Retina (tissue), 1 donor: ENCODE measurements around the gene KIF23.

Source experiments
- DNase-seq: peaks from one replicate; pipeline ENCODE4 v3.0.0-alpha.2; 2016

KIF23 gene

DNA sequence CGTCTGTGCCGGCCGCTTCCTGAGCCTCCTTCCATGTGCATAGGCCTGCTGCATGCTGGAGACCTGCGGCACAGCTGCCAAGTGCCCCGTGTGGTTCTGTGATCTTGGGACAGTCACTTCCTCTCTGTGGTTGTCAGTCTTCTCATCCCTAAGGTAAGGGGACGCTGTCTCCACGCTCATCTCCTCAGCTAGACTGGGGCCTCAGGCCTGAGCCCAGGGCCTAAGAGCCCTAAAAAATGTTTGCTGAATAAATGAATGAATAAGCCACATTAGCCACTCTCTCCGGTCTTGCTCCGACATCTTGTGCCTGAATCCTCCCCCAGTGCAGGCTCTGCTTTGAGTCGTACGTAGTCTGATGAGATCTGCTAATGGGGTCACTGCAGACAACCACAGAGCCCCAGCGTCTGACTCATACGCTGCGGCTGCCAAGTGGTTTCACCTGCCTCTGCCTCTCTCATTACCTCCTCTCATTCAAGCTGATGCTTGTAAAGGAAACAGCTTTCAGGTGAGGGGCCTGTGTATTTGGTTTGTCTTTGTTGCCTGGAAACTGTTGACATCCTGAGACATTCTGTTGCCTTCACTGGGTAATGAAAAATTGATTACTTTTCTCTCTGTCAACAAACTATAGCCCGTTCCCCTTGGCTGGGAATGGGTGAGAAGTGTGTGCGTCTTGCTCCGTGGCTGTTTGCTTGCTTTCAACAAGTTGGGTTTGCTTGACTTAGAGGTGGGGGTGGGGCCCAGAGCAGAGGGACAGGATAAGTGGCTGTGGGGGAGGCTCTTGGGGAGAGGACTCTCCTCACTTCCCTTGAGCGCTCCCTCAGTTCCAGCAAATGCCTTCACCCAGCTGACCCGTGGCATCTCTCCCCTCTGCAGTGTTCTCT lies 54.3 kb downstream of the KIF23 start:
- DNase-seq: peak; percentile 58

DNA sequence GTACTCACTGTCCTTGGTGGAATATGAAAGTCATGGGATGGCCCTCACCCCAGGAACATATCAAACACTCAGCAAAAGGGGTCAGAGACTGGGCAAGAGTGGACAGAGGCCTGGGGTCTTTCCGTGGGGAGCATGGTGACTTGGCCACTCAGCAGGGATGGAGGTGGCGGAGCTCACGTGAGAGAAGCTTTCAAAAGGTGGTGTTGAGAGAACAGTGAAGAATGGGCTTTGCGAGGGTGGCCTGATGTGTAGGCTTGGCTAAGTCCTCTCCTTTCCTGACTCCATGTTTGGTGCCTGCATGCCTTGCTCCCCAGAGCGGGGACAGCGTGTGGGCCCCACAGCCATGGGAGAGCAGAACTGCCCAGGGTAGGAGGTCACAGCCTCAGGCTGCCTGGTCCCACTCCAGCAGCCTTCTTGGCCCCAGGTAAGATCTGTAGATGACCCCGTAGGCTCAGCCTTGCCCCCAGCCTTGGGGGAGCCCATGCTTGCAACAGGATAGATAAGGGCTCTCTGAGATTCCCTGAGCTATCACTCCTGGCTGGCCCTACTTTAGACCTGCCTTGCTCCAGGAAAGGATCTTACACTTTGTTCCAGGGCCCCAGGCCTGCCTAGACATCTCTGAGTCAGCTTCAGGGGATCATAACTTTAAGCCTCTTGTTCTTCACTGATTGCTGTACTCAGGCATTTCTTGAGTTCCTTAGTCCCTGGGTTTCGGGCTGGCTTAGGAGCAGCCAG lies 55.5 kb downstream of the KIF23 start:
- DNase-seq: no peak

DNA sequence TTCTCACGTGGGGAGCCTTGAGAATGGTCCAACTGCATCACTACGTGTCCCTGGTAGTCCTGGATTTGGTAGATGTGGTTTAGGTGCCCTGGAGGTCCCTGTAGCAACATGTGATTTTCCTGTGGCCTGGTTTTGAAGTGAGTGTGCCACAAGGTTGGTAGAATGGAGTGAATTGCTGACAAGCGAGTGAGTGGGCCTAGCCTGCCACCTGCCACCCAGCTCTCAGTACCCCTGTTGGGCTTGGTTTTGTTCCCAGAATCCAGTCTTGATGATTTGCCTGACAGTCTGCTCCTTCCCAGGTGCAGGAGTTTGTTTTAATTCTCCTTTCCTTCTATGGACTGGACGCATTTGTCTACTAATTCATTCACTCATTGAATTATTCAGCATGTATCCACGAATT lies 57.9 kb downstream of the KIF23 start:
- no peak for DNase-seq

DNA sequence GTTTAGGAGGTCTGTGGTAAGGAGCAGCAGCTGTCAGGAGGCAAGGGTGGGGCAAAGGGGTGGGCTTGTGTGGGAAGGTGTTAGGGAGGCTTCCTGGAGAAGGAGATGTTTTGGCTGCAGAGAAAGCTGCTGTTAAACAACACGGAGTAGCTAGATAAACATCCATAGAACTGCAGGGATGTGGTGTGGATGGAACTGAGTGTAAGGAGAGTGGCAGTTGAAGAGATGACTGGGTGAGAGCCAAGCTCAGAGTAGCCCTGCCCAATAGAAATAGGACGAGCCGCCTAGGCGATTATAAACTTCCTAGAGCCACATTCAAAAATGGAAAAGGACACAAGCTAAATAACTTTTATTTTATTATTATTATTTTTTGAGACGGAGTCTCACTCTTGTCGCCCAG lies 58.4 kb downstream of the KIF23 start:
- DNase-seq: no peak

DNA sequence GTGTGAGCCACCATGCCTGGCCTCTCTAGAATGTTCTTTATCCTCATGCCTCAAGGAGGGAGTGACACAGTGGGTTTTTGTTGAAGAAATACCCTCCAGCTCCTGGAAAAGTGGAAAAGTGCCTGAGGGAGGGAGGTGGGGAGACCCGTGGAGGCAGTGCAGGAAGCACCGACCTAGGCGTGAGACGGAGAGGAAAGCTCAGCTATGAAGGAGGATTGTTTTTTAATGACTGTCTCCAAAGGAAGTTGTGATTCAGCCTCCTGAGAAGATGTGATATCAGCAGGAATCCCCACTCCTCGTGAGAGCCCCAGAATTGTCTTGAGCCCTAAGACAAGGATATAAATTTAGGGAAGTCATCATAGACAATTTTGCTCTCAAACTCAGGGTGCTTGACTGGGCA lies 60.1 kb downstream of the KIF23 start:
- DNase-seq: no peak

DNA sequence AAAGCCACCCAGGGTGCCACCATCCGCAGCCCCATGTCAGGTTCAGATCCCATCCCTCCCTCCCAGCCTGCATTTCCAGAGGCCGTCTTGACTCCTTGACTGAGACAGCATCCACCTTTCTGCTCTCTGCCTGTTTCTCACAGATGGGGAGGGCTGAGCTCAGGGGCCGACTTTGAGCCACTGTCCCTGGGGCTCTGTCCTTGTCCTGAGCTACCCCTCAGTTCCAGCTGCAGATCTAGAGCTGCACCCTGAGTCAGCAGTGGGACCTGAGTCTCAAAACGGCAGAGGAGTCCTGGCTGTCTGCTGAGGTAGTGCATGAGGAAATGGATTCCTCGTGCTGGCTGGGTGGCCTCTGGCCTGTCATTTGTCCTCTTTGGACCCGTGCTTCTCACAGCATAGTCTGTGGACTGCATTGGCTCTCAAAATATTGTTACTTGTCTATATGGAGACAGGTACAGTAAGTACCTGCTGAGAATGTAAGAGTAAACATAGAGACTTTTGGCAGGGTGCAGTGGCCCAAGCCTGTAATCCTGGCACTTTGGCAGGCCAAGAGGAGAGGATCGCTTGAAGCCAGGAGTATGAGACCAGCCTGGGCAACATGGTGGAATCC lies 60.8 kb downstream of the KIF23 start:
- no peak for DNase-seq

DNA sequence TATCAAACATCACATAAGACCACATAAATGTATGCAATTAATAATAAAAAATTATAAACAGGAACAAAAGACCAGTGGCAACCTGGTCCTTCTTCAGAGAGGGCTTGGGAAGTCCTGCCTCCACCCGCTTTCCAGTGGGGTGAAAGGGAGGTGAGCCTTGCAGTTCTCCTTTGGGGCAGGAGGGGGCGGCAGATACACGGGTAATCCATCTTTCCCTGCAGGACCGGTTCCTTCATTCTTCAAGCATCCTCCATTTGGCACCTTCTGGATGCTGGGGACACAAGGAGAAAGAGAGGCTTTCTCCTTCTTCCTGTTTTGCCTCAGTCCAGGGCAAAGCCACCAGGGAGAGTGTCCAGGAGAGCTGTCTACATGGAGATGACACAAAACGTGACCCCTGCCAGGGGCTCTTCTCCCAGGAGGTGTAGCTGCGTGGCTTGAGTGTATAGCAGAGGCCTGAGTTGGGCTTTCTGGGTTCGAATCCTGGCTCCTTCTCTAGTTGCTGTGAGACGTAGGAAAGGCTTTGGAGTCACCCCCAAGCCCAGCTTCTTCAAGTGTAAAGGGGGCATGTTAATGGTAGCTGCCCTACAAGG lies 61.7 kb downstream of the KIF23 start:
- DNase-seq: peak; percentile 91

DNA sequence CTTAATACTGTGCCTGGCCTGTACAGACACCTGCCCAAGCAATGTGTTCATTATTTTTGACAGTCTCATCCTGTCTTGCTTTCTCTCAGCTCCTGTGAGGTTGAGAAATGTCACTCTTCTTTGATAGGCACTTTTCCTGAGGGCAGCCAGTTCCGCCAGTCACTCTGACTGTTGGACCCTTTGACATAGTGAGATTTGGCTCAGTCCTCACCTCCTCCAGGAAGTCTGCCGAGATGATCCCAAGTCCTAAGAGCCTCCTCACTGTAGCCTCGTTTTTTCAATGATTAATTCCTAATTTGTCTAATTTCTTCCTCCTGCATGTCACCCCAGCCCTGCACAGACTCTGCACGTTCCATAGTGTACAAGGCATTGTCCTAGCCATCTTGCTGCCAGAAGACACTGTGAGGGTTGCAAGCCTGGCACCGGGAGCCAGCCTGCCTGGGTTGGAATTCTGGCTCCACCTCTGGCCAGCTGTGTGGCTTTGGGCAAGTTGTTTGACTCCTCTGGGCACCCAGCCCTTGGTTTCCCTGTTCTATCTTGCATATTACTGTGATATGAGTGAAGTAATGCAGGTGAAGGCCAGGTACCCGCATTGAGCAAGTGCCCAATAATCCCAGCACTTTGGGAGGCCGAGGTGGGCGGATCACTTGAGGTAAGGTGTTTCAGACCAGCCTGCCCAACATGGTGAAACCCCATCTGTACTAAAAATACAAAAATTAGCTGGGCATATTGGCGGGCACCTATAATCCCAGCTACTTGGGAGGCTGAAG lies 62.7 kb downstream of the KIF23 start:
- no peak for DNase-seq

DNA sequence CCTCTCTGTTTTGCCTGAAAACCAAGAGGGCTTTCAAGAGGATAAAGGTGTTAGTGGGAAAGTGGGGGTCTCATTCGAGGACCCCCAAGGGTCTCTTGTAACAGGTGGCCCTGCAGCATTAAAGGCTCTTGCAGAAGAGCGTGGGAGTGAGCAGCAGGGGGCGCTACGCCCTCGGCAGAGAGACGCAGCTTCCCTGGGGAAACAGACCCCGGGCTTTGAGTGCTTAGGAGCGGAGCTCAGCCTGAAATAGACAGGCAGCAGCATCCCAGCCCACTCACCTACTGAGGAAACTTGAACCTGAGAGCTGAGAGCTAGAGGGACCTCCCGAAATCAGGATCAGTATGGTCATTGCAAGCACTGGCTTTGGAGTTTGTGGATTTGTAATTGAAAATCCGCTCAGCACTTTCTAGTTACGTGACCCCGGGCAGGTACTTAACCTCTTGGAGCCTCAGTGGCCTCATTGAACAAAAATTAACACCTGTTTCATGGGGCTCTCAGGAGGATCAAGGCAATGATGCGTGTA lies 64.2 kb downstream of the KIF23 start:
- DNase-seq: peak; percentile 85

DNA sequence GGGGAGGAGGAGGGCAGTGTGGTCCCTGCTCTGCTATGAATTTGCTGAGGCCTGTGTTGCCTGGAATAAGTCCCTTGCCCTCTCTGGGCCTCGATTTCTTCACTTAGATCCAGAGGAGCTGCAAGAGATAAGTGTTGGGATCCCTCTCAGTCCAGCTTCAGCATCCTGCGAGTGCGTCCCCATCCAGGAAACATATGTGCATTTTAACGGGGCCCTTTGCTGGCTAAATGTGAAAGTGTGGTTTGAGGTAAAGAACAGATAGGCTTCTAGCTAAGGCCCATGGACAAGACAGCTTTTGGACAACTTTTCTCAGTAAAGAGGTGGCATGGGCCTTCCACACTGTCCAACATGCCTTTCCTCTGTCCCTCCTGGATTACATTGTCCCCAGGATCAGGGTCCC lies 64.9 kb downstream of the KIF23 start:
- no peak for DNase-seq

DNA sequence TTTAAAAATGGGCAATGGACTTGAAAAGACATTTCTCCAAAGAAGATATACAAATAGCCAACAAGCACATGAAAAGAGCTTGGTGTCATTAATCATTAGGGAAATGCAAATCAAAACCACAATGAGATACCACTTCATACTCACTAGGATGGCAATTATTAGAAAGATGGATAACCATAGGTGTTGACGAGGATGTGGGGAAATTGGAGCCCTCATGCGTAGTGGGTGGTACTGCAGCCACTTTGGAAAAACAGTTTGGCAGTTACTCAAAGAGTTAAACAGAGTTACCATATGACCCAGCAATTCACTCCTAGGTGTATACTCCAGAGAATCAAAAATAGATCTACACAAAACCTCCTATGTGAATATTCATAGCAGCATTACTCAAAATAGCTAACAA lies 65.8 kb downstream of the KIF23 start:
- no peak for DNase-seq

DNA sequence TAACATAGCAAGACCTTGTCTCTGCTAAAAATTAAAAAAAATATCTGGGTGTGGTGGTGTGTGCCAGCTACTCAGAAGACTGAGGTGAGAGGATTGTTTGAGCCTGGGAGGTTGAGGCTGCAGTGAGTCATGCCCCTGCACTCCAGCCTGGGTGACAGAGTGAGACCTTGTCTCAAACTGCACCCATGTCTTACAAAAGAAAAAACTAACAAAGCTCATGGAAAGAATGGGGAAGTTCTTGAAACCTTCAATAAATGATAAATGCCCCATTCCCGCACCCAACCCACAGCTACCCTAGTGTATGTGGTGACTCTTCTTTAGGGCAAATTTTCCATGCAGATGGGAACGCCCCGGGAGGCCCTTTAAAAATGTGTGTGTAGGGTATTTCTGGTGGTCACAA lies 66.8 kb downstream of the KIF23 start:
- no peak for DNase-seq

DNA sequence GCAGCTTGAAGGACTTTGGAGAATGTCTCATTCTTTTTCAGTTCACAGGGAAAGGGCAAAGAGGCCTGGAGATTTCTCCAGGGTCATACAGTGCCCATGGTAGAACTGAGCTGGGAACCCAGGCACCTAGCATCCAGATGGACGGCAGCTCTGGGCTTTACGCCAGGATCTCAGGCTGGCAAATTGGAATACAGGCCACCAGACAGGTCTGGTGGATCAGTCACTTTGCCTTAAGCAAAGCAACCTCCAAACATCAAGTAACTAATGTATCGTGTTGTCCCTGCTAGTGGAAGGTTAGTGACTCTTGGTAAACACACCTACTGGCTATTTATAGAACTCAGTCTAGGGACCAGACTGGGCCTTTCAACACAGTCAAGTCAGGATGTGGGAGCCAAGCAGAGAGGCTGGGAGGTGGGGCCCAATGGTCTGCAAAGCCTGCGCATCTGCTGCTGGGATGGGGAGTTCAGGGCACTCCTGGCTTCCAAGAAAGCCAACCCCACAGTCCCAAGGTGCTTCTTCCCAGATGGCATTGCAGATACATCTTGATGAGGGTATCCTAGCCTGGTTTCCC lies 68.6 kb downstream of the KIF23 start:
- no peak for DNase-seq

DNA sequence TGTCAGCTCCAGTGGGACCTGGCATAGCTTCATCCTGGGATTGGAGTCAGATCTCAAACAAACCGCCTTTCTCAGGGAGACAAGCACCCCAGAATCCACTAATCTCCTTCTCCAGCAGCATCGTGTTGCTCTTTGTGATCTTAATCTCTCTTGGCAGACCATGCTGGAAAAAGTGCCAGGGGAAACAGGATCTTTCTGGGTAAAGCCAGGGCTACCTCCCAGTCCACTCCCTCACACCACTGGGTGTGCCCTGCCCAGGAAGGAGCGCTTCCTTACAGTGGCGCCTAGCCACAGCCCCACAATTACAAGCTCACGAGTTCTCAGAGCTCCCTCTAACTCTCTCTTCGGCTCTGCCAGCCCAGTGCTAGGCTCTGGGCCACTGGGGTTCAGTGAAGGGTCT lies 70.7 kb downstream of the KIF23 start:
- no peak for DNase-seq

DNA sequence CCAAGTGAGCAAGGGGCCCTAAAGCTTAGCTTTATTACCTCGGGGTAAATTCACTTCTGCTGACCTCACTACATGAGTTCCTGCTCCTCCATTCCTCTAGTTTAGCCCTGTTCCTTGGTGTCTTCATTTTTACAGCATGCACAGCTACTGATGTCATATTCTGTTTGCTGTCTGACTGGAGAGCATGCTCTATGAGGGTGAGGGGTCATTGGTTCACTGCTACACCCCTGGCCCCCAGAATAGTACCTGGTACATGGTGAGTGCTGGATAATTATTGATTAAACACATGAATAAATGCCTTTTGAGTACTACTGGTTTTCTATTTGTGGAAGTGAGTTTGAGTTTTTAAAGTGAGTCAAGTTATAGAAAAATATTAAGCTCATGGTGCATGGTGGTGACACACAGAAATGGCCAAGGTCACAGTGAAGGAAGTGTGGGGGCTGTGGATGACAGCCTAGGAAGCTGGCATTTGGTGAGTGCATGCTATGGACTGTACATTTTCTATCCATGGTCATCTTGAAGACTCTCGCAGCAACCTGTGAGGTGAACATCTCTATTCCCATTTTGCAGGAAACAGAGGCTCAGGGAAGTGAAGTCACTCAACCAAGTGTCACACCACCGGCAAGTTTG lies 72.4 kb downstream of the KIF23 start:
- DNase-seq: no peak

DNA sequence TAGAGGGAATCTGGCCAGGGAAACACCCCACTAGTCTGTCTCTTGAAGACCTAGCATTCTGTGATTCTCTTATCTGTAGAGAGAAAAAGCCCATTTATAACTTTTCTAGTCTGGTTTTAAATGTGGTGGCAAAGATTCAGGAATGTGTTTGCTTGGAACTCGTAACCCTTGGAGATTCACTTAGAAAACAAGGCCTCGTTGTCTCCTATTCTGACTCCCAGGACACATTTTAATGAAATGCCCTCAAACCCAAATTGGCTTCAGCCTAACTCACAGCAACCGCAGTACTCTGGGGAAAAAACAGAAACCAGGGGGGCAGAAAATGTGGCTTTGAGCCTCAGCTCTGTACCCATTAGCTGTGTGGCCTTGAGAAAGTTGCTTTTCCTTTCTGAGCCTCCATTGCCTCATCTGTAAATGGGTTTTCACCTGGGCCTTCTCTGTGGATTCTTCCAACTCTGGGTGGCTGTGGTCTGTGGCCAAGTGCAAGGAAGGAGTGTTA lies 75.0 kb downstream of the KIF23 start:
- no peak for DNase-seq

DNA sequence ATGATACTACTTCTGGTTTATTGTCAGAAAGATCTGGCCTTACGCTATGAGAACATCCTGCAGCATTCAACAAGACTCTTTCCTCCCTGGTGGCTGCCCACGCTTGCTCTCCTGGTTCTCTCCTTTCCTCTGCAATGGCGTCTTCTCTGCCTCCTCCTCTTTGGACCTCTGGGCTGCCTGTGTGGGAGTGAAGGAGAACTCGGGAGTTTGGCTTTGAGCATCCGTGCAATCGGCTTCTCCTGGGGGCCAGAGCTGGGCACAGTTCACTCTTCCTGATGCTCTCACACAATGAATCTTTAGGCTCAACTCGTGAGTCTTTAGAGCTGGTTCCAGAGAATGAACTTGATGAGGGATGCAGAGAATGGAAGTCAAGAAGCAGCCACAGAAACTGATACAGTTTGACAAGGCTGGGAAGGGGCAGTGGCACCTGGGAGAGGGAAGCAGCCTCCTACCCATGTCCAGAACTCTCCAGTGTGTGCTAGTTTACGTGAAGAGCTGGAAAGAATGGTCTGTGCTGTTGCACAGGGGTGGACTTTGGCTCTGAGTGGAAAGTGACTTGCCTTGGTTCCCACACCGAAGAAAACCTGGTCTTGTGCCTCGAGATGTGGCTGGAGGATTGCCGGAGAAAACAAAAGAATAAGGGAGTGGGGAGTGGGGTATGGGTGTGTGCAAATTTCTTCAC lies 76.3 kb downstream of the KIF23 start:
- no peak for DNase-seq

DNA sequence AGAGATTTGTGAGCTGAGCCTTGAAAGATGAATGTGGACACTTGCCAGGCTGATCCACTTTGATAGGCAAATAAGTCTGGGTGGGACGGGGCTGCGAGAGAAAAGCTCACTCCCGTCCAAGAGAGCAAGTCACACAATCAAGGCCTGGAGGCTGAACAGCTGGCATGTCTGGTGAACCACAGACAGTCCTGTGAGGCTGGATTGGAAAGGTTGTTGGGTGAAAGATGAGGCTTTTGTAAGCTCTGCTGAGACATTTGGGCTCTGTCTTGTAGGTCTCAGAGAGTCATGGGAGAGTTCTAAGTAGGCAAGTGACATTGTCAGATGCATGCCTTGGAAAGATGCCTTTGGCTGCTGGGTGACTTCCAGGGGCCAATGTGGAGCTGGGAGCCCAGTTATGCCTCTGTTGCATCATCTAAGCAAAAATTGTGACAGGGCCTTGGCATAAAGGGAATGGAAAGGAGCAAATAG lies 76.9 kb downstream of the KIF23 start:
- no peak for DNase-seq

DNA sequence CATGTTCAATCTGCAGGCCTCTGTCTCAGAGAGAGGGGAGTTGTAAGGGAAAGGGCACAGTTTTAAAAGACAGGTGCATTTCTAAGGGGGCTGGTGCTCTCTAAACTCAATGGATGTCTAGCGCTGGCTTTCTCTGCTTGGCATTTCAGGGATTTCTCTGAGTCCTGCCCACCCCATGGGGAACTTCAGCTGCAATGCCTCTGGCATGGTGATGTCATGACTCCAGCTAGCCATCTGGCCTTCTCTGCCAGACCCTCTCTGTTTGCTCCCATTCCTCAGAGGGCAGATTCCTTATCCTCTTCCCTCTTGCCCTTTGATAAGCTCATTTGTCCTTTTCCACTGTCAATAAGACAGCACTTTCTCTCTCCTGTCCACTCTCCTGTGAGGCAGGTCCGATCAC lies 79.3 kb downstream of the KIF23 start:
- no peak for DNase-seq

DNA sequence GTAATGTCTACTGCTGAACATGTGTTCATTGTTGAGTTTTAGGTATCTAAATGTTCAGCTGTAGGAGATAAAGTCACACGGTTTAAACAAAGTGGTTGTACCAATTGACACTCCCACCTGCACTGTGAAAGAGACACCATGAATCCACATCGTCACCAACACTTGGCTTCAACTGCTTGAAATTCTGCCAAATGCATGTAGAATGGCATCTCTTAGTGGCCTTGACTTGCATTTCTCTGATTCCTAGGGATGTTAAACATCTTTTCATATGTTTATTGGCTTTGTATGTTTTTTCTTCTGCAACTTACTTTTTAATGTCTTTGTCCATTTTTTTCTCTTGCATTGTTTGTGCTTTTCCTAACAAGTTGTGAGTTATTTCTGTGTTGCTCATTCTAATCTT lies 81.9 kb downstream of the KIF23 start:
- no peak for DNase-seq

DNA sequence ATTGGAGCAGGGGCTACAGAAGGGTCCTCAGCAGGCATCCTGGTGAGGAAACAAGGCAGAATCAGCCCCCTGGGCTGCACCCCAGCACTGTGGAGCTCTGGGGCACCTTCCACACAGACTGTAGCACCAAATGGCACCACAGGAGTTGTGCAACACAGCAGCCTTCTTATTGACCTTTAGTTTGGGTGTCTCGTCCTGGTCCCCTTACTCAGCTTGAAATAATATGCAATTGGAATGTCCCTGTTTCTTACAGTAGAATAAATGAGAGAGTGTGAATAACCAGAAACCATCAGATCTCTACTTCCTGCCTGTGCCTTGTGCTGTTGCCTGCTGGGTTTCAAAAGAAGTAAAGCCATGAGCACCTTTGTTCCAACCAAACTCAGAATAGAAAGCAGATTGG lies 82.9 kb downstream of the KIF23 start:
- DNase-seq: no peak
